NCI-H2107 treated with DMSO at 0.1 percent for 48 hours (cell line): ENCODE data around the gene FBXW7.

Source experiments
- DNase-seq: peaks from one replicate; lab custom pipeline; 2025; ENCODE audit not compliant: unreplicated experiment; lab: John Stamatoyannopoulos, UW

FBXW7 gene

DNA sequence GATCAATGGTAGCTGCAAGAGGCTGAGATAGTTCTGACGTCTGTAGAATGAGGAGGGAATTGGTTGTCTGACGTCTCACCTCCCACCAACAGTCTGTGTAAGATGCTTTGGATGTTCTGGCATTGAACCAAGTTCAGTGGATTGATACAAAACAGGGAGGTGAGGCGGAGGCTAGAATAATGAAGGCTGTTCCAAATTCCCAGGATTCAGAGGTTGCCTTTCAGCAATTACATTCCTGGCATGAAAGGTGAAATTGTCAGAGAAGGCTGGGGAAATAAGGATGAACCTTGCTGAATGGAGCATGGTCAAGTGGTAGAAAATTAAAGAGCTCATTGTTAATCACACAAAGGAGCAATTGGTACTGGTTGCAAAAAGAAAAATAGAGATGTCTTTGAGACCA, 241.6 kb downstream of the FBXW7 start:
- DNase-seq, result no peak

DNA sequence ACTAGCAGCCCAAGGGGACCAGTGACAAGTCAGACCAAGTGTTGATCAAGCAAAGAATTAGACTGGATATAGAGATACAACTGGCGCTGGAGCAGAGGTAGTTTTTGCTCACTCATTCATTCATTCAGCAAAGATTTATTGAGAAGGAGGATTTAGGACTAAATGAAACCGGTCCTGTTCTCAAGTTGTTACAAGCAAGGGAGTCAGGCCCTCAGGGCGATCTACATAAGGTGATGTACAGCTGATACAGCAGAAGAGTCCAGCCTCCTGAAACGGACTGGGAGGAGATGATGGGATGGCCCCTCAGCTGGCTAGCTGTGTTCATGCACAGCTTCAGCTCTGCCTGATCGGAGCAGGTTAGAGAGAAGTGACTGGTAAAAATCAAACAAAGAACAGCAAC, 242.4 kb downstream of the FBXW7 start:
- DNase-seq, result no peak

DNA sequence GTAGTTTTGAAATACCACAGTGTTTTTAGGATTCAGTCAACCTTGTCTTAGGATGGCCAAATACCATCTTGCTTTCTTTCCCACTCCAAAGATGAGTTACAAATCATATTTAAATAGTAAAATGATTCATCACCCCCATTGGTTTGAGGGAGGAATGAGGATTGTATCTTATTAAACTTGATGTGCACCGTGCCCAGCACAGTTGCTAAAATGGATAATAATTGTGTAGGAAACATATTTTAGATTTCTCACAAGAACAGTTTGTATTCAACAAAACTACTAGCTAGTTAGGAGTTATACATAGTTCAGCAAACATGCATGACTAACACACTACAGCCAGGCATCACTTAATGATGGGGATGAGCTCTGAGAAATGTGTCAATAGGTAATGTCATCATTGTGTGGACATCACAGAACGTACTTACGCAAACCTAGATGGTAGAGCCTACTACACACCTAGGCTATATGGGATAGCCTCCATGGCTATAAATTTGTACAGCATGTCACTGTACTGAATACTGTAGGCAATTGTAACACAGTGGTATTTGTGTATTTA, 245.4 kb downstream of the FBXW7 start:
- no peak for DNase-seq

DNA sequence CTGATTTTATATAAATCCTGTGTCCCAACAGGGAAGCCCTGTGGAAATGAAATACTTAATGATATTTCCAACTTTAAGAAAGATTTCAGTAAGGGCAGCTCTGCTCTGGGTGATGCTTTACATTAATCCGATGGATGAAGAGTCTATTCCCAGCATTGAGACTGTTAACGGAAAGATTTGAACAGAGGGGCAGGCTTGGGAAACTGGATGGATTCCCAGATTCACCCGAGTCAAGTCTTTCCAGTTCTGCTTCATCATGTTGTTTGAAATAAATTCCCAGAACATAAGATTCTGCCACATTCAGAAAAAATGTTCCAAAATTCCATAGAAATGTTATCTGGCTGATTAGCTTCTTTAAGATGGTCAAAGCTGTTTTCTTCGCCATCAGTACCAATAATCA, 246.0 kb downstream of the FBXW7 start:
- DNase-seq, result no peak

DNA sequence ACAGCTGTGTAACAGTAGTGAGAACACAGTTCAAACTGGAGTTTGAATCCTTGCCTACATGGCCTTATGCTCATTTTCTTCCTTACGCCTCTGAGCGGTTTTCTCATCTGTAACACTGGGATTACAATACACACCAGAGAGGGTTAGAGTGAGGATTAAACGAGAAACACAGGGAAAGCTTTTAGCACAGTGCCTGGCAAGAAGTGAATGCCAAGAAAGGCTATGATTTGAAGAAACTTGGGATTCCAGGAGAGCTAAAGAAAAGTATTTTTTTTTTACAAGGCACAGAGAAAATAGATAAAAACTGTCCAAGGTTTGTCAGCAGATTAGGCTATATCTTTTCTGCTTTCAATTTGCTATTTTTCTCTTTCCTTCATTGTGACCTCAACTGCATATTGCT, 246.4 kb downstream of the FBXW7 start:
- DNase-seq, result no peak

DNA sequence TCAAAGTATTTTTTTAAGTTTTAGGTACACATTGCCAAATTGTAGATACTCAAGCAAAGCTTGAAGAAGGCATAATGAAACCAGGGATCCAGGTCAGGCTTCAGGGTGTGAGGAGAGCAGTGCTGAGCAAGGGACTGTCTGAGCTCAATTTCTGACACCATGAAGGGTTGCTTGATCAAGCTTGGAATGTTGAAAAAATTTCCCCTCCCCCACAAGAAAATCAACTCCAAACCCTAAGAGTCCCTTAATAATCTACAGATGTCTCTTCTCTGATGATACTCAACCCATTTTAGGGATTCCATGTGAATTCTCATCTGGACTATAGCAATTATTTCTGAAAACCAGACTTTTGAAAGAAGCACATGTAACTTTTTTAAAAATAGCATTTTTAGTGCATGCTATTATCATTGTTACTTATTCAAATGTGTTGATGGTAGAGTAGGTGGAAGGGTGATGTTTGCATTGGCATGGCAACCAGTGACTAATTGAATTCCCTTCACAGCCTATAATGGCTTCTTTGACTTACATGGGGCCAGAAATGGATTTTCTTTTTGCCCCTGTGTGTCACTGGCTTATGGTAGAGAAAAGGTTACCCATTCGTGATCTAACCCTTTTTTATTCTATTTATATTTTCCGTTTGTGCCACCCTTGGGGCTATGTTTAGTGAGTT, 252.0 kb downstream of the FBXW7 start:
- DNase-seq, result no peak

DNA sequence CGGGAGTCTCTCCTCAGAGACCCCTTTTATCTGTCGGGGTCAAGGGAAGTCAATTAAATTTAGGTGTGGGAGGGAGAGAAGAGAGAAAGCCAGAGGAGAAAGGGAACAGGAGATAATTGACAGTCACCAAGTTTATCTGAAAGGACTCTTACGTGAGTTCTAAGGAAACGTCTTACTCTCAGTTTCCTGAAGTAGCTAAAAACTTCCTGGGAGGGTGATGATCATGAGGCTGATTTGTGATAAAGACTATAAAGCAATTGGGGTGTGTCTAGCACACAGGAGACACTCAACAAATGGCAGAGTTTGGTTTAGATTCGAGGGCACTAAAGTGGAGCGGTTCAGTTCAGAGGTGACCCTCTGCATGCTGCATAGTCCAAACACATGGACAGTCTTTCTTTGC, 254.1 kb downstream of the FBXW7 start:
- DNase-seq, result no peak

DNA sequence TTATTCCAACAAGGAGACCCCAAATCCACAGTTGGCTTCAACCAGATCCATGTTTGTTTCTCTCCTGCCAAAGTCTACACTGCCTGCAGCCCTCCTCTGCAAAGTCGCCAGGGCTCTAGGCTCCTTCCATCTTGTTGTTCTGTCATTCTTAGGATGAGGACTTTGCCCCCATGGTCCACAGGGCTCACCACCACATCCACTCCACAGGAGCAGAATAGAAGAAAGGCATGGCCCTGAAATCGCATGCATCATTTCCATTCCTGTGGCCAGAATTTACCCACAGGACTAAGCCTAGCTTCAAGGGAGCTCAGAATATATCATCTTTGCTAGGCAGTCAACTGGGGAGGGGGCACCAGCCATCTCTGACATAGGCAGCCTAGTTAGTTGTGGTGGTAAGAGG, 254.7 kb downstream of the FBXW7 start:
- no peak for DNase-seq

DNA sequence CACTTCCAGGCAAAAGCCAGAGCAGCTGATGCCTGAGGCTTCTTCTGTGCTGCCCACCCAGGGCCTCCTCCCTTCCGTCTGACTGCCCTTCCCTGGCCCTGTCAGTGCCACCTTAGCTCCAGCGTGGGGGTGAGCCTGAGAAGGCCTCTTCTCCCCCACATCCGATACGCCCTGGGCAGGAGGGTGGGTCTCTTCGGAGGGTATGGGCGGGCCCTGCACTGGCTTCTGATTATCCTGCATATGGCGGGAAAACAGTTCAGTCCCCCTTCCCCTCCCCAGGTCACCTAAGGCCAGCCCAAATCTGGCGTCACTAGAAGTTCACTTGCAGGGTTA, 256.7 kb downstream of the FBXW7 start:
- DNase-seq, result no peak

DNA sequence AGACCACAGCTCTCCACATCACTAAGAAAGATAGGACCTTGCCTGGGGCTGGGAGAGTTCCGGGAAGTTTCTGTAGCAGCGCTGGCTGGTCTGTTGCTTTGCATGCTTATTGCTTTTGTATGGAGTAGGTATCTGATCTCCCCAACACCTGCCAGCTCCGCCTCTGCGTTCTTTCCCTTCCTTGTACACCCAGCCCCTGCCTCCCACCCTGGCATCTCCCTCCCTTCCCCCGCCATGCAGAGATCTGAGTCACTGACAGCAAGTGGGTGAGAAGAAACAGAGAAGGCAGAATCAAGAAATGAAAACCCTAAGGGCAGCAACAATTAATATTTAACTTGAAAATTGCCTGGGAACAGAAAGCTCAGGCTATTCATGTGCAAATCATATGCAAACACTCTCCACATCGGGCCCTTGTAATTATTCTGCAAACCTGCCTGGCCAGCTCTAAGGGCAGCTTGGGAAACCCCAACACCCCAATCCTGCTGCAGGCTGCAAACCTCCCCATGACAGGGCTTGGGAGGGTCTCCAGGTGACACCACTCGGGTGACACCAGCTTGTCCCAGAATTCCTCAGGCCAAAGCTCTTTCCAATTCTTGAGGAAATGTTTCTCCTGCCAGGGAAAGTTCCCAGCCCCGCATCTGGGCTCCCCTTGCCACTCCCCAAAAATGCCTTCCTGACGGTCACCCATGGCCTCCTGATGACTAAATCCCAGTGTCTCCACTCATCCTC, 257.2 kb downstream of the FBXW7 start:
- DNase-seq, result peak; percentile 64

DNA sequence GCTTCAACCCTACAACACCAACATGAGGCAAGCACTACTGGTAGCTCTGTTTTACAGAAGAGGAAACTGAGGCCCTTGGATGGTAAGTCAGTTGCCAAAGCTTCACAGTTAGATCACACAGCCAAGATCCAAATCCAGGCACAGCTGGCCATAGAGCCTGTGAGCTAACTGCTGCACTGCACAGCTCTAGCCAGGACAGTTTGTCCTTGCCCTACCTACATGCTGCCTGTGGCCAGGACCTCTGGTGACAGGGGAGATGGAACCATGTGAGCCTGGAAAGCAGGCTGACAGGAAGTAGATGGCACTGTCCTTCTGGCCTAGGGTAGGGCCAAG, 257.8 kb downstream of the FBXW7 start:
- no peak for DNase-seq

DNA sequence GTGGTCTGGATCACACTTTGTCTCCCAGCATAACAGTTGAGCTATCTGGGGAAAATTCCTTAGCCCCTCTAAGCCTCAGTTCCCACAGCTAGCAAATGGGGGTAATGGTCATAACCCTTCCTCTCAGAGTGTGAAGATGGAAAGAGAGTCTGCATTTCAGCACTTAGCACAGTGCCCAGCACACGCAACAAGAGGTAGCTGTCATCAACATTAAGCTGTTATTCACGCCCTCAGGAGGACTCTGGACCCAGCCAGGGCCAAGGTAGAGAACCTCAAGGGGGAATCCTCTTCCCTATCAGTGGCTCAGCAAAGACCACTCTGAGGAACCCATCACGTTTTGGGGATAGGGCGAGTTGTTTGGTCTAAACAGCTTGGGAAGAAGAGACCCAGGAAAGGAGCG, 258.6 kb downstream of the FBXW7 start:
- no peak for DNase-seq

DNA sequence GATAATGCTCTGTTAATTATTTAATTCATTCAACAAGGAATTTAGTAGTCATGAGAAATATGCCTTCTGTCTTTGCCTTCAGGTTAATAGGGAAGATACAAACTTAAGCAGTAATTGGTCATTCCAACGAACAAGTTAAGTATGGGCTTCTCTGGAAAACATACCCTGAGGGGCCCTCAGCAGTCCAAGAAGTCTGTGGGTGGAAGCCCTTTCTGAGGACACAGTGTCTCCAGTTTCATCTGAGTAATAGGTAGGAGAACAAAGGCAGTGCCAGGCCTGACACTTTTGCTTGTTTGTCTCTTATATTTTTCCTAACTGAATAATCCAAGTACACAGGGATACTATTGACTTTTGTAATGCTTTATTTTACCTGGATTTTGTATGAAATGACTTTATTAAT, 262.5 kb downstream of the FBXW7 start:
- no peak for DNase-seq
